Fibroblast of upper back skin (primary cell): ENCODE measurements around the gene FCHSD2.
"Not testable (repeated sequence)": the region's sequence is repeated elsewhere in the genome, so short reads cannot be mapped to it uniquely, and the experiment has no call there.

ENCODE experiments used
- DNase-seq: peaks from one replicate; pipeline ENCODE4 v3.0.0-alpha.2; 2013

The FCHSD2 gene

DNA sequence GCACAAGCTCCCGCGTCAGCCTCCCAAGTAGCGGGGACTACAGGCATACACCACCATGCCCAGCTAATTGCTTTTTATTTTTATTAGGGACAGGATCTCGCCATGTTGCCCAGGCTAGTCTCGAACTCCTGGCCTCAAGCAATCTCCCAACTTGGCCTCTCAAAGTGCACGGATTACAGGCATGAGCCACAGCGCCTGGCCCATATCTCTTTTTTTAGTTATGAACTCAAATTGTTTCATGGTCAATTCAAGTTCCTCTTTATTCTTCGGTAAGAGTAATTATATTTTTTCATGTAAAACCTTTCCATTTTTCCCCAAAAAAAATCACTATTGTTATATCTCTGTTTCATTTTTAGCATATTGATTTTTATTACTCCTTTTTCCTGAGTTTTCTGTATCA is 25.5 kb downstream of the FCHSD2 start:
- no peak for DNase-seq

- no peak for DNase-seq
Observed at GRCh38 chr11:73114835-73115220, 27.3 kb downstream of the FCHSD2 start.

GRCh38 chr11:73114110-73114834 is 27.8 kb downstream of the FCHSD2 start:
- DNase-seq, result no peak

GRCh38 chr11:73113426-73113825 is 28.7 kb downstream of the FCHSD2 start:
- no peak for DNase-seq

DNA sequence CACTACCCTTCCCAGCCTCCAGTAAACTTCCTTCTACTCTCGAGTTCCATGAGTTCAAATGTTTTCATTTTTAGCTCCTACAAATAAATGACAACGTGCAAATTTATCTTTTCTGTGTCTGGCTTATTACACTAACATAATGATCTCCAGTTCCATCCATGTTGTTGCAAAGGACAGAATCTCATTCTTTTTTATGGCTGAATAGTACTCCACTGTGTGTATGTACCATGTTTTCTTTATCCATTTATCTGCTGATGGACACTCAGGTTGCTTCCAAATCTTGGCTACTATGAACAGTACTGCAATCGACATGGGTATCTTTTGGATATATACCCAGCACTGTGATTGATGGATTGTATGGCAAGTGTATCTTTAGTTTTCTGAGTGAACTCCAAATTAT is 34.5 kb downstream of the FCHSD2 start:
- no peak for DNase-seq

DNA sequence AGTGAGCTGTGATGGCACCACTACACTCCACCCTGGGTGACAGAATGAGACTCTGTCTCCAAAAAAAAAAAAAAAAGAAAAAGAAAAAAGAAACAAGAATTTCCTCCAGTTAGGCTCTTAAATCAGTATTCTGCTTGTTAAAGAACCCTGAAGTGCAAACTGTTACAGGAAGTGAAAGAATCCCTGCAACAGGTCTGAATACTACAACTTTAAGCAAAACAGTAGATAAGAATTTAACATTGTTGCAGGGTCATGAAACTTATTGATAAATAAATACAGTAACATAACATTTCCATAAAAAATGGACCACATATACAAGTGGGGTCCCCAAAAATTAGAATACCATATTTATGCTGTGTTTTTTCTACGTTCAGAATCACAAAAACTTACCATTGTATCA is 35.8 kb downstream of the FCHSD2 start:
- DNase-seq, result no peak

DNA sequence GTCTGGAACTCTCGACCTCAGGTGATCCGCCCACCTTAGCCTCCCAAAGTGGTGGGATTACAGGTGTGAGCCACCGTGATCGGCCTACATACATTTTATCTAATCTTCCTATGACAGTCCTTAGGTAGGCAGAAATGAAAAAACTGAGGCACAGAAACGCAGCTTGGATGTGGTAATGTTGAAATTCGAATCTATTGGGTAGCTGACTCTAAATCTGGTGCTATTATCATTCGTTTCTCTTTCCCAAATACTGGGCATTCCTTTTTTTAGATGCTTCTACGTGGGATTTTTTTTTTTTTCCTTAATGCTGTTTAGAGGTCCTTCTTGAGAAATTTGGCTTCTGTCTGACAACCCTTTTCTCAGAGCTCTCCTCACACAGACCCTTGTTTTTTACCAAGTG is 41.5 kb downstream of the FCHSD2 start:
- no peak for DNase-seq

DNA sequence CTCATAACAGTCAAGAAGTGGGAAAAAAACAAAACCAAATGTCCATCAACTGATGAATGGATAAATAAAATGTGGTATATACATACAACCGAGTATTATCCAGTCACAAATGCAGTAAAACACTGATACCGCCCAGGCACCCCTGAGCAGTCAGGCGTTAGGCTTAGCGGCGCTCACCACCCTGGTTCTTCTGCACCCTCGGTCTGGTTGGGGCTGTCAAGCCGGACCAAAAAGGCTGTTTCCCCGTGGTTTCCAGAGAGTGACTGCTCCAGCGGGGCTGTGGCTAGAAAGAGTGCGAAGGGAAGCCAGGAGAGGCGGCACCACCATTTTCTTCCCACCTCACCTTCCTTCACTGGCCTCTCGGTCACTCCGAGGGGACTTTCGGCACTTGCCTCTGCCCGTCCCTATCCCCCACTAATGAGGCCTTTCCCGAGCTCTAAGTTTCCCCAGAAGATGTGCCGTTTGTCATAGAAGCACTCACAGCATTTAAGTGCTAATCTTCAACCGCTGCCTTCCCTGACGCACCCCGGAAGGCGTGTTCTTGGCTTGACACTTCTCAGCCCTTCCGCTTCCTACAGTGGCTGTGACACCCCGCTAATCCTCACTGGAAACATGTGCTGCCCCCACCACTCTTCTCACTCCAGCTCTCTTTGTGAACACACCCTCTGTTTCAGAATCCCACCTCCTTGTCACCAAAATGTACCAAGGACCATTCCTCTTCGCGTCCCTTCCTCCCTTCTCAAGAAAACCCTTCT is 42.4 kb downstream of the FCHSD2 start:
- DNase-seq, result no peak

DNA sequence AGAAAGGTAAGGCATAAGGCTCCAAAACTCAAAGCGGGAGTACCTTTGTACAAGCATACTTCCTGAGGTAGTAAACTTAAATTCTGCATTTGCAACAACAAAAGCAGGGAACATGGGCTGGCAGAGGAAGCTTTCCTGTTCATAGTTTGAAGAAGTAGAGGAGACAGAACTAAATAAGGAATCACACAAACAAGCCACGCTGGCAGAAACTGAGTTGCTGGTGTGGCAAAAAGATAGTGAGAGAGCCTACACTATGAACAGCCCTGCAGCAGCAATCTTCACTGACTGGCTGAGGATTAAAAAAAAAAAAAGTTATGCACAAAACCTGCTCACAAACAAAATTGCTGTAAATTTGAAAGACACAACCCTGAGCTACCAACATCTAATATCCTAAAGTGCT is 46.5 kb downstream of the FCHSD2 start:
- DNase-seq, result no peak

- DNase-seq, result no peak
Observed at GRCh38 chr11:73091521-73092305, 50.4 kb downstream of the FCHSD2 start.

DNA sequence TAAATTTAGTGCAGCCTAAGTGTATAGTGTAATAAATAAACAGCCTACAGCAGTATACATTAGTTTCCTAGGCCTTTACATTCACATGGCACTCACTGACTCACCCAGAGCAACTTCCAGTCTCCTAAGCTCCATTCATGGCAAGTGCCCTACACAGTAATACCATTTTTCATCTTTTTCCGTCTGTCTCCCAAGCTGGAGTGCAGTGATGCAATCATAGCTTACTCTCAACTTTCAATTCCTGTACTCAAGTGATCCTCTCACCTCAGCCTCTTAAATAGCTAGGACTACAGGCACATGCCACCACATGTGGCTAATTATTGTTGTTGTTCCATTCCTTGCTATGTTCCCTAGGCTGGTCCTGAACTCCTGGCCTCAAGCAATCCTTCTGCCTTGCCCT is 54.4 kb downstream of the FCHSD2 start:
- DNase-seq, result peak; percentile 24

DNA sequence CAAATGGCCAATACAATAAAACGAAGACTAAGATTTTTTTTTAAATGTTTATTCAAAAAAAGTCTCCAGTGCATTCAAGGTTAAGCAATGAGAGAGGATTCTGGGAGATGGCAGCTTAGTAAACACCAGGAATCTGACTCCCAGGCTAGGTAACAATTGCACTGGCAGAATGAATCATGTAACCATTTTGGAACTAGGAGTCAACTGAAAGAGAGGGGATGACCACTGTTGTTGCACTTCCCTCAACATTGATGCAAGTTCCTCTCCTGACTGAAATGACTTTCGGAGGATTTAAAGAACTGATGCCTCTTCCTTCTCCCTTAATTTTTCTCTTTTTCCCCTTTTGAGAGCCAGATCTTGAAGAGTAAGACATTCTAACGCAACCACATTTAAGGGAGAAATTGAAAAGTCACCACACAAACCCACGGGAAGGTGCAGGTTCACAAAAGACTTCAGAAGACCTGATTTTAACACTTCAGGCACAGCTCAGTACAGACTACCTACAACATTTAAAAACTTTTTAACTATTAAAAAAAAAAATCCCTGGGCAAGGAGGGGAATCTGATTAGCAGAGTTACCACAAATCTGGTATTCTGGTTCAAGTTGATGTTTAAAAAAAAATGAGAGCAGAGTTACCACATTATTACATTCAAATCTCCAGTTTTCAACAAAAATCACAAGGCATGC is 56.8 kb downstream of the FCHSD2 start:
- DNase-seq, result peak; percentile 2

DNA sequence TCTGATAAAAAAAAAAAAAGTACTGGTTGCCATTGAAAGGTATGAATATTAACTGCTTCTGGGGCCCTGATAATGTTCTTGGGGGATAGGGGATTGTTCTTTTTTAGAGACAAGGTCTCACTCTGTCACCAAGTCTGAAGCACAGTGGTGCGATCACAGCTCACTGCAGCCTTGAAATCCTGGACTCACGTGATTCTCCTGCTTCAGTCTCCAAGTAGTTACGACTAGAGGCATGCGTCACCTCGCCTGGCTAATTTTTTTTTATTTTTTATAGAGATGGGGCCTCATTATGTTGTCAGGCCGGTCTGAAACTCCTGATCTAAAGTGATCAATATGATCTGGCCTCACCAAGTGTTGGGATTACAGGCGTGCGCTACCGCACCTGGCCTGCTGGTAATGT is 63.5 kb downstream of the FCHSD2 start:
- DNase-seq, result no peak

DNA sequence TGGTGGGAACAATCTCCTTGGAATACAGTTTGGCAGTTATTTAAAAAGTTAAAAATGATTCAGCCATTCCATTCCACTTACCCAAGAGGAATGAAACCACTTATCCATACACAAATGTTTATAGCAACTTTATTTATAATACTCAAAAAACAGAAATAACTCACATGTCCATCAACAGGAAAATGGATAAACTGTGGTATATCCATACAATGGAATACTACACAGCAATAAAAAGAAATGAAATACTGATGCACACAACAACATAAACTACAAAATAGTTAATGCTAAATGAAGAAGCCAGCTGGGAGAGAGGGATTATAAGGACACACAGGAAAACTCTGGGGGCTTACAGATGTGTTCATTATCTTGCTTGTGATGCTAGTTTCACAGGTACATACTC is 64.7 kb downstream of the FCHSD2 start:
- no peak for DNase-seq

DNA sequence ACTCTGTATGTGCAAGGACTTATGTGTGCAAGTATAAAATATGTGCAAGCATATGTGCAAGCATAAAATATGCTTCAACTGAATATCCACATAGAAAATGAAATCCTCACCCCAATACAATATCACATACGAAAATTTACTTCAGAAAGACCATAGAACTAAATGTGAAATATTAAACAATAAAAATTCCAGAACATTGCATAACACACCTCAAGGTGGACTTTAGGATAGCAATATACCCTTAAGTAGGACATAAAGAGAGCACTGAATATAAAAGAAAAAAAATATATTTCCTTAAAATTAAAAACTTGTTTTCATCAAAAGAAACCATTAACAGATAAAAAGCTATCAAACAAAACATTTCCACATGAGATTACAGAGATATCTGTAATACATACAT is 67.8 kb downstream of the FCHSD2 start:
- DNase-seq, result no peak

DNA sequence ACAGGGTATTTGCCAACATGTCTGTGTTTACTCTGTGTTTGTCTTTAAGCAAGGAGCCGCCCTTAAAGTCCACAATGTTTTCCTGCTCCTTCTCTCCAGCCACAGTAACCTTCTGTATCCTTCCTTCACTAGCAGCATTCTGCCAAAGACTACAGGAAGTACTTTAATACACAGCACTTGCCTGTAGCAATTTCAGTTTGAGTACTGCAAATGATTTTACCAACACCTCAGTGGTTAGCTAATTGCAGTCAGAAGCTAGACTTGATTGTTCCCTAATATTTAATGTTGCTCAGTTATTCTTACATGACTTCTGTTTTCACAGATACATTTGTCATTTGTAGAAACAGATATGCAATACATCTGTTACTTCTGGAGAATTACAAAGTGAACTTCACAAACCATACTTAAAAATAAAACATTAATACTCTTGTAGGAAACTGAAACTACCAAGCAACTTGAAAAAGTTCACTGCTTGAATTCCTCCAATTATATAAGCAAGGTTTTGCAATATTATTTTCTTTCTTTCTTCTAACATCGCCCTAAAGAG is 69.1 kb downstream of the FCHSD2 start:
- DNase-seq, result no peak

DNA sequence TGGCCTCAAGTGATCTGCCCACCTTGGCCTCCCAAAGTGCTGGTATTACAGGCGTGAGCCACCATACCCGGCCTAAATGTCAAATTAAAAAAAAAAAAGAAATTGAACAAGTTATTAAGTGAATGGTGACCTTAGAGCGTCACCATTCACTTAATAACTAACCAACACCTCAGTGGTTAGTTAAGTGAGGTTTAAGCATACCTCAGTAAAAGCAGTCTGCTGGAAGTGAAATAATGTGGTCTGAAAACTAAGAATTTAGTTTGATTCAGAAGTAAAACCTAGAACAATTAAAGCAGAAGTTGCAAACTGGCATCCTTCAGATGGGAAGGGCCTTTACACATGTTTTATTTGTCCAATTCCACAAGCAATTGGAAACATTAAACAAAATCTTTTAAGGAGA is 71.5 kb downstream of the FCHSD2 start:
- no peak for DNase-seq

DNA sequence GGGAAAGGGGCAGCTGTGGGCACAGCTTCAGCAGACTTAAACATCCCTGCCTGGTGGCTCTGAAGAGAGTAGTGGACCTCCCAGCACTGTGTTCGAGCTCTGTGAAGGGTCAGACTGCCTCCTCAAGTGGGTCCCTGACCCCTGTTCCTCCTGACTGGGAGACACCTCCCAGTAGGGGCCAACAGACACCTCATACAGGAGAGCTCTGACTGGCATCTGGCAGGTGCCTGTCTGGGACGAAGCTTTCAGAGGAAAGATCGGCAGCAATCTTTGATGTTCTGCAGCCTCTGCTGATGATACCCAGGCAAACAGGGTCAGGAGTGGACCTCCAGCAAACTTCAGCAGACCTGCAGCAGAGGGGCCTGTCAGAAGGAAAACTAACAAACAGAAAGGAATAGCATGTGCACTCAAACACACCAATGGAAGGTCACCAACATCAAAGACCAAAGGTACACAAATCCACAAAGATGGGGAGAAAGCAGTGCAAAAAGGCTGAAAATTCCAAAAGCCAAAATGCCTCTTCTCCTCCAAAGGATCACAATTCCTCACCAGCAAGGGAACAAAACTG is 80.2 kb downstream of the FCHSD2 start:
- DNase-seq, result not testable (repeated sequence)

DNA sequence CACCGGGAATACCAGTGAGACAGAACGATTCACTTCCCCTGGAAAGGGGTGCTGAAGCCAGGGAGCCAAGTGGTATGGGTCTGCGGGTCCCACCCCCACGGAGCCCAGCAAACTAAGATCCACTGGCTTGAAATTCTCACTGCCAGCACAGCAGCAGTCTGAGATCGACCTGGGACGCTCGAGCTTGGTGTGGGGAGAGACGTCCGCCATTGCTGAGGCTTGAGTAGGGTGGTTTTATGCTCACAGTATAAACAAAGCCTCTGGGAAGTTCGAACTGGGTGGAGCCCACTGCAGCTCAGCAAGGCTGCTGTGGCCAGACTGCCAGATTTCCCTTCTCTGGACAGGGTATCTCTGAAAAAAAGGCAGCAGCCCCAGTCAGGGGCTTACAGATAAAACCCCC is 80.7 kb downstream of the FCHSD2 start:
- not testable (repeated sequence) for DNase-seq

- DNase-seq, result no peak
Observed at GRCh38 chr11:73059915-73060314, 82.2 kb downstream of the FCHSD2 start.

DNA sequence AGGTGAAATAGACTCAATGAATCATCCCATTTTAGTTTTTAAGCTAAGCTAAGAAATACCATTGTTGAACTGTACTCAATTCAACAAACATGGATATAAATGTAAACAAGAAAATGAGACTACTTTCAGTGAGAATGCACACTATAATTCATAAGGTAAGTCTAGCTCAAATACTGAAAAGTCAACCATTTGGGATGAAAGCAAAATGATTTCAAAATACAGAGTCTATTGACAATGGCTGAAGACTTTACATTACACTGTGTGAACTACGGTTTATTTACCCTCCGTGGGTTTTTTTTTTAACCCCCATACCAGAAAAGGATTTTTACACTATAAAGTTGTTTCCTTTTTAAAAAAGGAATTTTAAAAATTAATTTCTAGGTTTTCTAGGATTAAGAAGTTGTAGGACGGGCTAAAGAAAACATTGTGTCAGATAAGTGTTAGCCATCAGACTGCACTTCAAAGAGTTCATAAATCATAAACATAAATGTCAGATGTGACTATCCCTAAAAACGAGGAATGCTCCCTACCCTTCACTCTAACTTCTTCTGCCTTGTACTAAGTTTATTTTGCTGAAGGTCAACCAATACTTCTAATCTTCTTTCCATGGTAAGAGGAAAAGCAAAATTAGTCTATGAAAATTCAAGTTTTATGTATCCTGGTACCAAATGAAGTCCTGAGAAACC is 83.0 kb downstream of the FCHSD2 start:
- DNase-seq, result no peak
